HuH-7 (cell line): ENCODE measurements around the gene PTPRN.
A peak's percentile ranks its signal among the peaks of the same experiment; 100 is the strongest.
"Not testable (repeated sequence)": the region's sequence is repeated elsewhere in the genome, so short reads cannot be mapped to it uniquely, and the experiment has no call there.

Experiments
- DNase-seq: peaks from one replicate; pipeline ENCODE4 v3.0.0; 2011; ENCODE audit warnings: low spot score

PTPRN gene

DNA sequence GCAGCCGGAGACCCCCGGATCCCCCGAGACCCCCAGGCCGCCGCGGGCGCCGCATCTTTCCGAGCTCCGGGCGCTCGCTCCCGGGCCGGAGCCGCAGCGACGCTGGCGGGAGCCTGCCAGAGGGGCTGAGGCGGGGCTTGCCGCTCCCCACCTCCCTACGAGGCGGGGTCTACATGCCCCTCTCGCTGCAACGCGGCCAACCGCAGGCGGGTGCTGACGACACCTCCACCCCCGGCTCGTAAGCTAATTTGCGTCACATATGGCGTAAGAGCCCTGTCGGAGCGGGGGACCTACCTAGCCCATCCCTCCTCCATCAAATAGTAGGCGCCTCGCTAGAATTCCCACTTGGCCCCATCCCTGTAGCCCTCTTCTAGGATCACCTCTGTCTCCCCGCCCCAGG lies at the start of gene PTPRN:
TSS of gene PTPRN (minus strand) at position 124 of the 400 bp plus-strand sequence. CDS start at position 55, 69 bp downstream.
- DNase-seq = no peak

DNA sequence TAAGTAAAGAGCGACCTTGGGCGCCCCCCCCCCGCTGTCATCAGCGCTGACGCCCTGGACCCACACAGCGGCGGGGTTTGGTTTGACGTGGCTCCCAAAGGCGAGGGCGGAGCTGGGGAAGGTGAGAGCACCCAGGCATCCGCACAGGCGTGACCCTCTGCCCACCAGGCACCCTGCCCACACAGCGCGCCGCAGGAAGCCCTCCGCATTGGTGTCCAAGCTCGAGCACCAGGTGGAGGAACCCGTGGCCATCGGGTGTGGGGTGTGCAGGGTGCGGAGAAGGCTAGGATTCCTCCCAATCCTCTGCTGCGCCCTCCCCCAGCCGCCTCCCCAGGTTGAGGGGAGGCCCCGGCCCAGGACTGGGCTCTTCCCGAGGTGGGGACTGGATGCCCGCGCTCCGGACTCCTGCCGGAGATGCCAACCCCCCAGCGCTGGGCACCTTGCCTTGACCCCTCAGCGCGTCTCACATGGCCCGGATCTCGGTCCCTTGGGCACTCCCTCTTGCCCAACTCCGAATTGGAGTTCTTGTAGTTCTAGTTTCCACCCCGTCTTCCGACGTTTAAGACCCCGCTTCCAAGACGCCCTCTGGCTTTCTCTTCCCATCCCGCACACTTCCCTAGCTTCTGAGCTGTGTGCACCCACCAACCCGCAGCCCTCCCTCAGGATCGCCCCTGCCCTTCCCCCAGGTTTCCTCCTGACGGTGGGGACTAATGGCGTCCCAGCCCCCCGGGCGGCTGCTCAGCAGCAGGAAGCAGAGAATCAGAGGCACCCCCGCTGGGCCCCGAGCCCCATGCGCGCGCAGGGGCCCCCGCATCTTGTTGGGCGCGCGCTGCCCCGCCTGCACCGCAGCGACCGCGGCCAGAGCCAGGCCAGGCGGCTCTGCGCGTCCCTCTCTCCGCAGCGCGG lies 49.2 kb upstream of the PTPRN start:
- DNase-seq = no peak

DNA sequence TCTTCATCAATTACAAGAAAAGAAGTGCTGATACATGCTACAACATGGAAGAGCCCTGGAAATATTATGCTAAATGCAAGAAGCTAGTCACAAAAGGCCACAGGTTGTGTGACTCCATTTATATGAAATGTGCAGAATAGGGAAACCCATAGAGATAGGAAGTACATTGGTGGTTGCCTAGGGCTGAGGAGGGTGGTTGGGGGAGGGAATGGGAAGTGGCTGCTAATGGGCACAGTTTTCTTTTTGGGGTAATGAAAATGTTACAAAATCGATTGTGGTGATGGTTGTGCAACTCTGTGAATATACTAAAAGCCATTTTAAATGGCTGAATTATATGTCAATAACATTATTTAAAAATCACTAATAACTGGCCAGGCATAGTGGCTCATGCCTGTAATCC lies 47.6 kb upstream of the PTPRN start:
- DNase-seq = no peak

DNA sequence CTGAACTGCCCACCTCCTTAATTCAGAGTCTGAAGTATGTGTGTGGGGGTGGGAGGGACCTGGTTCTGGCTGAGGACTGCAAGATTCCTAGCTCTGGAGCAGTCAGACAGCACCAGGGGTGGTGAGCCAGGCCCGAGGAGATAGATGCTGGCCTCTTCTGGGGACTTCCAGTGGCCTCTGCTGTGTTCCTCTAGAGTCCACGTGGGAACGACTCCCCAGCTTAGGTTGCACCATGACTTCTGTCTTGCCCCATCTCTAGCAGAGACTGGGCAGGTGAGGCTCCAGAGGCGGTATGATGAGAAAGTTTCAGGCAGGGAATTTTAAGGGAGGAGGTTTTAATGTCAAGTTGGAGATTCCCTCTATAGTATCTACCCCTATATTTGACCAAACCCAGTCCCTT lies 45.4 kb upstream of the PTPRN start:
- no peak for DNase-seq

DNA sequence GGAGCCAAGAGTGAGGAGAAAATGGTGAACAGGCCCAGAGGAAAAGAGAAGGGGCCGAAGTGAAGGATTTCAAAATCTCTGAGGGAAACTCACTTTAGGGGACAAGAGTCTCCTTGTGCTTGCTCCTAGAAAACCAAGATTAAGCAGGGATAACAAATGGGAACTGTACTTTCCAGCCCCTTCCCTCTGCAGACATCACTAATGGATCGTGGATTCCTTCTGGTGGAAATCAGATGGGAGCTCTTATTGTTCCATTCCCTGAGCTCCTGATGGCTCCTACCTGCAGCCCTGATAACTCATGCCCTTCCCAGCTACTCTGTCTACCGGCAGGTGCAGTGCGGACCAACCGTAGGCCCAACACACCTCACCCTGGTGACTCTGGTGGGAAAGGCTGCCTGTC lies 43.9 kb upstream of the PTPRN start:
- DNase-seq = no peak

DNA sequence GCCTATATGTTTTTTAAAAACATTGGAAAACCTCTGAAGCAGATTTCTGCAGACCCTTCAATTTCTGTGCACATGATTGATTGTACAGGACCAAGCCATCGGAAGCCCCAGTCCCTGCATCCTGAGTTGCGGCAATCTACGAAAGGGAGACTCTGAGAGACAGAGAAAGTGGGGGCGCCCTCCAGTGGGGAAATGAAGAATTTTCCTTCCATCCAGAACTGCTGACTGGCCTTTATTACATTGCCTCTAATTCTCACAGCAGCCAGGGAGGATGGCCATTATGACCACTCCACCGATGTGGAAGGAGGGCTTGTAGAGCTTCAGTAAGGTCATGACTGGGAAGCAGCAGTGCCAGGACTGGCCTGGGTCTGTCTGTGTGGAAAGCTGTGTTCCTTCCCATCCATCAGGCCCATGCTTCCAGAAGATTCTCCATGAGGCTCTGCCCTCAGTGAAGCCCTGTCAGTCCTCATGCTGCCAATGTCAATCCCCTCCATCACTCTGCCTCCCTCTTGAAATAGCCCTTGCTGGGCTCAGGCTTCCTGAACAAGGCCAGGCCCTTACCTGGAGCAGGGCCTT lies 43.3 kb upstream of the PTPRN start:
- DNase-seq = peak; percentile 76

DNA sequence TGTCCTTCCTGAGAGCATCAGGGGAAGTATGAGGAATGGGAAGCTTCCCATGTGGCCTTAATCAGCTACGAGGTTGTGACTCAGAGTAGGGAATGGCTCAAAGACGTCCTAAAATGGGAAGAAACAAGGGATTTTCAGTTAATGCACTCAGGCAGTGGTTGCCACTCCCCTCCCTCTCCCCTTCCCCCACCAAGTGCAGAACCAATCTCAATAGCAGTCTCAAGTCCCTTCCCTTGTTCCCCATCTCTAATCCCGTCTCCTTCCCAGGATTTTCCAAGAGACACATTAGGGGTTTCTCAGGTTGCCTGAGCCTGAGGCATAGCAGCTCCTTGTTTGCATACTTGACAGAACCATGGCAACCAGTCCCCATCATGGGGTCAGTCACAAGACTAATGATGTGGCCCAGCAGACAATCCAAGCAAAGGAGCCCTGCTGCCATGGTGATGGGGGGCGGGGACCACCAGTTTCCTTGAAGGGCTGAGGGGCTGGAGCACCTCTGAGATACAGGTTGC lies 41.6 kb upstream of the PTPRN start:
- no peak for DNase-seq

DNA sequence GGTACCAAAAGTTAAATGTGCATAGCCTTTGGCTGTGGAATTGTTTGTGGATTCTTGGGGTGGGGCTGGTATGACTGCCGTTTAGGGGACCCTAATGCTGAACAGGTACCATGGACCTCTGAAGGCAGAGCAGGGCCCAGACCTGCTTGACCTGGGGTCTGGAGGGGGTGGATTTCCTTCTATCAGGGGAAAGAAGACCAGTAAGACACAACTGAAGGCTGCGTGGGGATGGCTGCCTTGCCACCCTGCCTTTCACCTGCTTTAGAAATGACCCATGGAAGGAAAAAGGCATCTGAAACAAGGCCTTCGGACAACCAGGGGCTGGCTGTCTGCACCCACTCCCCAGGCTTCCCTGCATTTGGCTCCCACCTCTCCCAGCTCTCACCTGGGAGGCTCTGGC lies 41.0 kb upstream of the PTPRN start:
- DNase-seq = no peak

DNA sequence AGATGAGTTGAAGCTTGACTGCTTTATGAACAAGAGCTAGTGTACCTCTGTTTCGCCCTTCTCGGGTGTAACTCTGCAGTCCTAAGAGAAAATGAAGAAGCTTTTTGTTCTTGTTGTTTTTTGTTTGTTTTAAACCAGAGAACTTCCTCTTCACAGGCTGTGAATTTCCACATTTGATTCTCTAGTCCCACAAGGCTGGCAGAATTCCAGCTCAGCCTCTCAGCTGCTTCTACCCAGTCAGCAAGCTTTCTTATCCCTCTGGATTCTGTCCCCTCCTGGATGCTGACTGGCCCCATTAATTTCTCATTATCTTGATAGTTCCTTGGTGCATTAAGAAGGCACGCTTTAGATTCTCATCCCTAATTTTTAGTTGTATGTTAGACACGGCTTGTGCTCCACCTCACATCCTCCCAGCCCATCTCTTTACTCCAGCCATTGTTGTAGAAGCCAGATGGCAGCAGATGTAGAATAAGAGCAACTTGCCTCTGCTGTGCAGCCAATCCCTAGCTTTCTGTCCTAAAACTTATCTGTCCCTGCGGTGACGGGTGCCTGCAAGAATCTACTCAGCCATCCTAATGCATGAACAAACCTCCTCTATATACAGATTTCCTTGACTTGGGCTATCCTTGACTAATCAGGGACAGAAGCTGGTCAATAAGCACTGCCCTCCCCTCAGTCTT lies 35.7 kb upstream of the PTPRN start:
- DNase-seq = no peak

DNA sequence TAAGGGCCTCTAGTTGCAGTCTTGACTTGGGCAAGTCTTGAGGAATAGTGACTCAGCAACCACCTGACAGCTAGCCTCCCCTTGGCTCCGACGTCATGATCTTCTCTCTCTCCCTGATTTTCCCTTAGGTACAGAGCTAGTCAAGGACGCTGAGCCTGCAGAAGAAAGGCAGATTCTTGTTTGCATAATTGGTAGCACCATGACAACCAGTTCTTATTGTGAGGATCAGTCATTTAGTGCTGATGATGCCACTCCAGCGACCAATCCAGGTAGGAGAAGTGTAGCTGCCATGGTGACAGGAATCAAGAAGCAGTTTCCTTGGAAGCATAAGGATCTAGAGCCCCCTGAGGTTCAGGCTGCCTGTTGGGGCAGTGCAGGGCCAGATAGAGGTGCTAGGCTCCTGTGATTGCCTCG lies 26.2 kb upstream of the PTPRN start:
- DNase-seq = no peak

DNA sequence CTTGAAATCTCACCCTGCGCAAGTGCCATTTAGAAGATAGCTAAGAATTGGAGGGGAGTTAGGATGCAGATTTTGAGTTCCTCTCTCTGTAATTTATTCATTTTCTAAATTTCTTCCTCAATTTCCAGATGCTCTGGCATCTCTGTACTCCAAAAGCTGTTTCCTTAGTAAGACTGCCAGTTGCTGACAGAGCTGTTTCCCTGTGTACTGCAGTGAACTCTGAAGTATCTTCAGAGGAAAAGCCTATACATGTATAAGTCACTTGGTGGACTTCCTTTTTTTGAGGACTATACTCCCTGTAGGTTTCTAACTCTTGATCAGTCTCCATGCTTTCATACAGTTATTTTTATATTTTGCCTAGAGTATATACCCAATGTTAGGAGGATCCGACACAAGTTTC lies 24.9 kb upstream of the PTPRN start:
- DNase-seq = no peak

DNA sequence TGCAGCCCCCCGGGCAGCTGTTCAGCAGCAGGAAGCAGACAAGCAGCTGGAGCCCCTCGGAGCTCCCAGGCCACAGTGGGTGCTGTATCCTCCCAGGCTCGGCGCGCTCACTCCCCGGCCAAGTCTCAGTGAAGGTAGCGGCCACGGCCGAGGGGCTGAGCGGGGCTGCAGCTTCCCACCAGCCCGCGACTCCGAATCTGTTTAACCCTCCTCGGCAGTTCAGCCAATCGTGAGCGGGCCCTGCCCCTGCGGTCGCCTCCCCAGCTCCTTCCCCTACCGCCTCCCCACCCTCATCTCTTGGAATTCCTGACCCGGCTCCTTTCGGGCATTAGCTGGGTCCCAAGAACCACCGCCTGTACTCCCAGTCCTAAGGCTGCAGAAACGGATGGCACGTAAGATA lies 23.3 kb upstream of the PTPRN start, which contains the start of gene RESP18:
TSS of gene RESP18 (minus strand) at position 203 of the 400 bp plus-strand sequence.
- no peak for DNase-seq

DNA sequence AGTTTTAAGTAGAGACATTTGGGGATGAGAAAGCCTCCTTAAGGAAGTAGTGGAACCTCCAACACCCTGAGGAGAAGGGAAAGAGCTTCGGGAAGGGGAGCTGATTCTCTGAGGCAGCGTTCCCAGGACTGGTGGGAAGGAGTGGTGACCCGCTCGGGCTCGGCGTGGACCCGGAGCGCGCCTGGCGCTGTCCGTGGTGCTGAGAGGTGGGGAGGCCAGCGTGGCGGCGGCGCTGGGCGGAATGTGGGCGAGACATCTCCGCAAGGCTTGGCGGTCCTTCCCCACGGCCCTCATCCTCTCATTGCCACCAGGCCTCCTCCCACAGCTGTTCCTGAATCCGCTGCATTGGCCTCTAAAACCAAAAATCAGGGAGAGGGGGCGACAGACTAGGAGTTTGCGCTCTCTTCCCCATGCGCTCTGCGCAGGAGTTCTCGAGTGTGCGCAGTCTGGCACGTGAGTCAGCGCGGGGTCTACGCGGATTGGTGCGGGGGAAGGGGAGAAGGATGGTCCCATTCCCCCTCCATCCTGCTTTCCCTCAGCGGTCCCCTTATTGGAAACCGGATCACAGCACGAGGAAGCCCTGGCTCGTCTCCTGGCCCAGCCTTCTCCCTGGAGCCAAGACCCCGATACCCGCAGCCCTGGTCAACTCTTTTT lies 22.5 kb upstream of the PTPRN start:
- DNase-seq = peak; percentile 62

DNA sequence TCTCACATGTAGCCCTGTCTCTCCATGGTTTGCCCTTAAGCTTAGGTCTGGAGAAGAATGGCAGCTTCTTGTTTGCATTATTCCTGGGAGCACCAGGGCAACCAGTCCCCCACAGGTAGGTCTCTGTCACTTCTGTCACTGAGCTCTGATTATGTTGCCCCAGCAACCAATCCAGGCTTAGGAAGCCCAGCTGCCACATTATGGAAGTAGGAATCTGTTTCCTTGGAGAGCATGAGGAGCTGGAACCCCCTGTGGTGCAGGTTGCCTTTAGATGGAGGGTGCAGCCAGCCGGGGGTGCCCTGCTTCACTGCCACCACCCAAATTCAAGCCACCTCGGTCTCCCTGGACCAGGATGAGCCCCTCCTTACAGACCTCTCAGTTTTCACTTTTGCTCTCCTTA lies 18.5 kb upstream of the PTPRN start:
- DNase-seq = no peak

DNA sequence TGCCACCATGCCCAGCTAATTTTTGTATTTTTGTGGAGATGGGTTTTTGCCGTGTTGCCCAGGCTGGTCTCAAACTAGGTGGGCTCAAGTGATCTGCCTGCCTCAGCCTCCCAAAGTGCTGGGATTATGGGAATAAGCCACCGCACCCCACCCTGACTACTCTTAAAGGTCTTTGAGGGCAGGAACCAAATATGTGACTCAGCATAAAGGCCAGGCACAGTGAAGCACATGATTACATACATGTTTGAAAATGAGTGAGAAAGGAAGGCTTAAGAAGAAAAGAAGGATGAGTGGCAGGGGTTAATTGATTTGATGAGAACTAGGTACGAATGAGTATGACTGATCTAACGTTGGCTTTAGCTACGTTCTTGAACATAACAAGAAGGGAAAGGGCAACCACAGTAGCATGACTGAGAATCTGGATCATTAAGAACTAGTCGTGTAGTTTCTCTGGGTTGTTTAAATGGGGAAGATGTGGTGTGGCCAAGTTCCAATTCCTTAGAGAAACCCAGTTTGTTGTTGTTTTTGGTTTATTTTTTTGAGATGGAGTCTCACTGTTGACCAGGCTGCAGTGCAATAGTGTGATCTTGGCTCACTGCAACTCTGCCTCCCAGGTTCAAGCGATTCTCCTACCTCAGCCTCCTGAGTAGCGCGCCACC lies 16.6 kb upstream of the PTPRN start:
- no peak for DNase-seq

DNA sequence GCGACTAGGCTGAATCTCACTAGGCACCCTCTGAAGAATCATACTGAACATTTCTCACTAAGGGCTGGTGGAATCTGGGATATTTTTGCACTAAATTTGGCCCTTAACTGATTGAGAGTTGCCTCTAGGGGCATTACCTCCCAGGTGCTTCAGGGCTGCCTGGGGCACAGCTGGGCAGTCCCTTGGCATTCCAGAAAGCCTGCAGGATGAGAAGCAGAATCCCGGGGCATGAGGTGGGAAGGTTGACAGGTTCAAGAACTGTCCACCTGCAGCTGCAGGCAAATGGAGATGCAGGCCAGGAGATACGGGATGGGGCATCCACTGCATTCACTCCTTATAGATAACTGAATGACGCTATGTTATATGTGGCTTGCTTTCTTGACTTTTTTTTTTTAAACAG lies 15.9 kb upstream of the PTPRN start:
- no peak for DNase-seq

DNA sequence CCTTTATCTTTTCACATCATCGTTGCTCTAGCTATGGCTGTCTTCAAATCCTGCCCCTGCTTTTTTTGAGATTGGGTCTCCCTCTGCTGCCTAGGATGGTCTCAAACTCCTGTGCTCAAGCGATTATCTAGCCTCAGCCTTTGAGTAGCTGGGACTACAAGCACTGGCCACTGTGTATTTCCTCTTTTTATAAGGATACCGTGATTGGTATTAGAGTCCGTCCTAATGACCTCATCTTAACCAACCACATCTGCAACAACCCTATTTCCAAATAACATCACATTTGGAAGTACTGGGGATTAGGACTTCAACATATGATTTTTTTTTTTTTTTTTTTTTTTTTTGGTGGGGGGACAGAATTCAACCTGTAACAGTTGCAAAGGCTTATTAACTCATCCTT lies 14.2 kb upstream of the PTPRN start:
- DNase-seq = no peak

DNA sequence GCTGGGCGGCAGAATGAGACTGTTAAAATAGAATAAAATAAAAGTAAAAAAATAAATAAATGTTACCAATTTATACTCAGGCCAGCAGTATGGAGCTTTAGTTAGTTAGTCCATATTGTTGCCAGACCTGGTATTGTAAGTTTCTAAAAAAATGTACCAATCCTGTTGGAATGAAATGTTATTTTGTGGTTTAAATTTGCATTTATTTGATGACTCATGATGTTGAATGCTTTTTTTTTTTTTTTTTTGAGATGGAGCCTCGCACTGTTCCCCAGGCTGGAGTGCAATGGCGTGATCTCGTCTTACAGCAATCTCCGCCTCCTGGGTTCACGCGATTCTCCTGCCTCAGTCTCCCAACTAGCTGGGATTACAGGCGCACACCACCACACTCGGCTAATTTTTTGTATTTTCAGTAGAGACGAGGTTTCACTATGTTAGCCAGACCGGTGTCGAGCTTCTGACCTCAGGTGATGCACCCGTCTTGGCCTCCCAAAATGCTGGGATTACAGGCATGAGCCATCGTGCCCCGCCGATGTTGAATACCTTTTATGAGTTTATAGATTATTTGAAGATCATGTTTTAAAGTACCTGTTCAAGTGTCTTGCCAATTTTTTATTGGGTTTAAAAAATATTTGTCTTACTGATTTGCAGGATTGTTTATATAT lies 5.7 kb upstream of the PTPRN start:
- DNase-seq = no peak

DNA sequence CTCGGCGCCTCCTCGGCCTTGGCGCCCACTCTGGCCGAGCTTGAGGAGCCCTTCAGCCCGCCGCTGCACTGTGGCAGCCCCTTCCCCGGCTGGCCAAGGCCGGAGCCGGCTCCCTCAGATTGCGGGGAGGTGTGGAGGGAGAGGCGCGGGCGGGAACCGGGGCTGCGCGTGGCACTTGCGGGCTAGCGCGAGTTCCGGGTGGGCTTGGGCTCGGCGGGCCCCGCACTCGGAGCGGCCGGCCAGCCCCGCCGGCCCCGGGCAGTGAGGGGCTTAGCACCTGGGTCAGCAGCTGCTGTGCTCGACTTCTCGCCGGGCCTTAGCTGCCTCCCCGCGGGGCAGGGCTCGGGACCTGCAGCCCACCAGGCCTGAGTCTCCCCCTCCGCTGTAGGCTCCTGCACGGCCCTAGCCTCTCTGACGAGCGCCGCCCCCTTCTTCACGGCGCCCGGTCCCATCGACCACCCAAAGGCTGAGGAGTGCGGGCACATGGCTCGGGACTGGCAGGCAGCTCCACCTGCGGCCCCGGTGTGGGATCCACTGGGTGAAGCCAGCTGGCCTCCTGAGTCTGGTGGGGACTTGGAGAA lies 3.6 kb upstream of the PTPRN start:
- not testable (repeated sequence) for DNase-seq

DNA sequence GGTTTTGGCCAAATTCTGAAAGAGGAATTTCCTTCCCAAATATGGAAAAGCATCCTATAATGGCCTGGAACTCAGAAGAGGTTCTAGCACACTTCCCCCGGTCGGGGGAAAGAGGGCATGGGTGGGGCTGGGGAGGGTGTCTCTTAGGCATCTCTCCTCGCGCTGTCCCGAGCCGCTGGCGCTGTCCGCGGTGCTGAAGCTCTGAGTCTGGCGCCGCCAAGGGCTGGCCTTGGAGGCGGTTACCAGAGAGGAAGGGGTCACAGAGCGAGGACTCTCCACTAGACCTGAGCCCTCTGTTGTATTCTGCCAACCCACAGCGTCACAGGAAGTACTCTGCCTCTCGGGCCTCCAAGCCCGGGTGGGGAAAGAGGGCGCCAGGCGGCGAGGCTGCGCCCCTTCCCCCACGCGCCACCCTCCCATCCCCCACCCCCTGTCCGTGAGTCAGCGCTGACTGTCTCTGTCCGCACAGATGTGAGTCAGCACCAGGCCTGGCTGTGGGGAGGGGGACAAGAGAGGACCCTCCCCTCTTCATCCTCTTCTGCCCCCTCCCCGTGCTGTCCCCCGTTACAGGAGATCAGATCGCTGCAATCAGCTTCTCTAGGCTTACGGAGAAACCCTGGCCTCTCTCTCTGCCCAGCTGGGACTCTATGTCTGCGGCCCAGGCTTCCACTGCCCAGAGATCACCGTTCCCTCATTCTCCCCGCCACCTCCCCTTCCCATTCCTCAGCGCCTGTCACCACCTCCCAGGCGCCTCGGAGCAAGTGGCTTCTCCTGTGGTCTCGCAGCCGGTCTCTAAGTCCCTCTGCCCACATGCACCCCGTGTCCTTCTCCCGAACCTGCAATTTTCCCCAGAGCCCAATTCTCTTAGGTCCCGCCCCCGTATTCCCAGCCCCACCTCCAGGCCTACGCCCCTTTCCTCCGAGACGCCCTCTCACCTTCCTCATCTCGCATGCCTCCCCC lies 779 bp downstream of the PTPRN start:
- DNase-seq = peak; percentile 90
